HepG2 (cell line): ENCODE results near the gene CPEB2. TPM values are rescaled to one million over a fixed set of nuclear protein-coding genes. Genes with fewer than 3 reads are reported as not detected.

ENCODE experiments used
- ARID3A ChIP-seq: IDR thresholded peaks from 2 replicates; pipeline ENCODE4 v1.6.1; 2012; ENCODE audit warnings: low read depth, low read length, improper control_type of control experiment
- FOXC1 ChIP-seq: sonication (generic); formaldehyde crosslinking; IDR thresholded peaks from 2 replicates; pipeline ENCODE4 v1.8.0; 2022; ENCODE audit warnings: mild to moderate bottlenecking, missing genetic modification reagents, borderline replicate concordance
- HMG20A ChIP-seq: IDR thresholded peaks from 2 replicates; pipeline ENCODE4 v1.6.1; 2016; ENCODE audit warnings: borderline replicate concordance
- ISL2 ChIP-seq: sonication (generic); formaldehyde crosslinking; IDR thresholded peaks from 2 replicates; pipeline ENCODE4 v1.5.0; 2020; ENCODE audit warnings: missing genetic modification reagents
- KDM2A ChIP-seq: sonication (generic); formaldehyde crosslinking; IDR thresholded peaks from 2 replicates; pipeline ENCODE4 v1.4.0; 2020; ENCODE audit warnings: low read depth, missing genetic modification reagents, borderline replicate concordance
- KLF15 ChIP-seq: sonication (generic); formaldehyde crosslinking; IDR thresholded peaks from 2 replicates; pipeline ENCODE4 v1.8.1; 2023; ENCODE audit warnings: borderline replicate concordance, mild to moderate bottlenecking, inconsistent platforms, missing genetic modification reagents, mixed read lengths
- MAZ ChIP-seq, 2 experiments: sonication (generic) in 1 of 2; formaldehyde crosslinking in 1 of 2; IDR thresholded peaks; 2 replicates each; pipeline versions ENCODE4 v1.5.0 to v1.6.1; 2012 to 2020; ENCODE audit warnings: low read depth in 2 of 2, mild to moderate bottlenecking in 2 of 2, borderline replicate concordance in 1 of 2, improper control_type of control experiment in 1 of 2, low read length in 1 of 2, missing genetic modification reagents in 1 of 2, moderate library complexity in 1 of 2
- MXD1 ChIP-seq: sonication (generic); formaldehyde crosslinking; IDR thresholded peaks from 2 replicates; pipeline ENCODE4 v1.4.0; 2020; ENCODE audit warnings: mild to moderate bottlenecking, missing genetic modification reagents
- NFYB ChIP-seq: sonication (generic); formaldehyde crosslinking; IDR thresholded peaks from 2 replicates; pipeline ENCODE4 v1.4.0; 2020; ENCODE audit warnings: missing genetic modification reagents
- NR3C1 ChIP-seq: sonication (generic); formaldehyde crosslinking; IDR thresholded peaks from 2 replicates; pipeline ENCODE4 v1.4.0; 2020; ENCODE audit warnings: missing genetic modification reagents
- POLR2AphosphoS5 ChIP-seq: IDR thresholded peaks from 2 replicates; pipeline ENCODE4 v1.6.1; 2012; ENCODE audit warnings: low read depth, low read length
- SAP130 ChIP-seq: IDR thresholded peaks from 2 replicates; pipeline ENCODE4 v1.6.1; 2016; ENCODE audit warnings: low read depth
- SKI ChIP-seq: fragments of 450-650 bp; IDR thresholded peaks from one replicate; pipeline ENCODE4 v1.6.1; 2018; ENCODE audit warnings: mild to moderate bottlenecking; ENCODE audit not compliant: partially characterized antibody
- SPEN ChIP-seq: sonication (generic); formaldehyde crosslinking; IDR thresholded peaks from 2 replicates; pipeline ENCODE4 v1.5.1; 2020; ENCODE audit warnings: low read depth, mild to moderate bottlenecking, missing genetic modification reagents
- SRSF9 ChIP-seq: fragments of 200-400 bp; formaldehyde crosslinking; IDR thresholded peaks from 2 replicates; pipeline ENCODE4 v1.6.1; 2018; ENCODE audit warnings: borderline replicate concordance, mild to moderate bottlenecking, low read depth, low read length; ENCODE audit not compliant: insufficient read depth, poor library complexity, severe bottlenecking
- STAT6 ChIP-seq: sonication (generic); formaldehyde crosslinking; IDR thresholded peaks from 2 replicates; pipeline ENCODE4 v1.4.0; 2020; ENCODE audit warnings: missing genetic modification reagents, mild to moderate bottlenecking, borderline replicate concordance
- ZKSCAN8 ChIP-seq: IDR thresholded peaks from 2 replicates; pipeline ENCODE4 v1.6.1; 2016; ENCODE audit warnings: borderline replicate concordance, missing genetic modification reagents, missing compliant biosample characterization
- ZMYM2 ChIP-seq: sonication (generic); formaldehyde crosslinking; IDR thresholded peaks from 2 replicates; pipeline ENCODE4 v1.8.0; 2022; ENCODE audit warnings: mild to moderate bottlenecking, missing genetic modification reagents
- ZNF136 ChIP-seq: sonication (generic); formaldehyde crosslinking; IDR thresholded peaks from 2 replicates; pipeline ENCODE4 v1.8.1; 2022; ENCODE audit warnings: low read depth, mild to moderate bottlenecking, moderate library complexity, missing genetic modification reagents
- ZNF292 ChIP-seq: sonication (generic); formaldehyde crosslinking; IDR thresholded peaks from 2 replicates; pipeline ENCODE4 v1.8.1; 2022; ENCODE audit warnings: mild to moderate bottlenecking, low read depth, missing genetic modification reagents, borderline replicate concordance
- ZNF879 ChIP-seq: sonication (generic); formaldehyde crosslinking; IDR thresholded peaks from 2 replicates; pipeline ENCODE4 v1.8.1; 2023; ENCODE audit warnings: missing genetic modification reagents
- polyA plus RNA-seq, 8 experiments: library from polyadenylated mRNA; depleted of rRNA in 3 of 8; stranded (reverse) in 7 of 8; unstranded in 1 of 8; fragments of >200 nt; fragmentation: Illumina TruSeq in 4 of 8; extraction: Trizol in 4 of 8; gene quantifications; 2 replicates each; pipeline versions ENCODE4 v1.2.1 to v1.2.3, GENCODE V29; 2011 to 2016; ENCODE audit warnings: low read depth in 4 of 8, missing spikeins in 1 of 8, mixed read lengths in 1 of 8; ENCODE audit not compliant: insufficient read depth in 1 of 8
- total RNA-seq, 5 experiments: library from RNA; depleted of rRNA; stranded (reverse); fragments of >200 nt; fragmentation: Illumina TruSeq; extraction: Trizol; gene quantifications; 2 replicates each; pipeline ENCODE4 v1.2.3, GENCODE V29; 2016; ENCODE audit warnings: low read depth in 1 of 5
- TF ChIP-seq, protein P1 (sequence below): sonication (generic); formaldehyde crosslinking; IDR thresholded peaks from 2 replicates; pipeline ENCODE4 v1.9.0; 2022; ENCODE audit warnings: low read depth, missing genetic modification reagents

Gene CPEB2
- total and polyA plus RNA-seq, 2 of the 13 experiments (the other 11 are each of a cell fraction or from before 2014, with no cell fraction given) = 2.0 to 2.5 TPM

- 0 out of 2 replicates have a peak, but pooled peaks have one; percentile 9 for TF ChIP-seq FOXC1 (CRISPR knock-in tag)
- TF ChIP-seq NFYB = peak; percentile 11; the same call in 1 of the 2 replicates
- TF ChIP-seq, protein P1, sequence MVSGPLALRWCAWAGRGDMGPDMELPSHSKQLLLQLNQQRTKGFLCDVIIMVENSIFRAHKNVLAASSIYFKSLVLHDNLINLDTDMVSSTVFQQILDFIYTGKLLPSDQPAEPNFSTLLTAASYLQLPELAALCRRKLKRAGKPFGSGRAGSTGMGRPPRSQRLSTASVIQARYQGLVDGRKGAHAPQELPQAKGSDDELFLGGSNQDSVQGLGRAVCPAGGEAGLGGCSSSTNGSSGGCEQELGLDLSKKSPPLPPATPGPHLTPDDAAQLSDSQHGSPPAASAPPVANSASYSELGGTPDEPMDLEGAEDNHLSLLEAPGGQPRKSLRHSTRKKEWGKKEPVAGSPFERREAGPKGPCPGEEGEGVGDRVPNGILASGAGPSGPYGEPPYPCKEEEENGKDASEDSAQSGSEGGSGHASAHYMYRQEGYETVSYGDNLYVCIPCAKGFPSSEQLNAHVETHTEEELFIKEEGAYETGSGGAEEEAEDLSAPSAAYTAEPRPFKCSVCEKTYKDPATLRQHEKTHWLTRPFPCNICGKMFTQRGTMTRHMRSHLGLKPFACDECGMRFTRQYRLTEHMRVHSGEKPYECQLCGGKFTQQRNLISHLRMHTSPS (CRISPR knock-in tag) = 0 out of 2 replicates have a peak, but pooled peaks have one; percentile 21
- peak; percentile 53; the same call in 1 of the 2 replicates for TF ChIP-seq ISL2 (CRISPR knock-in tag)
- no peak for TF ChIP-seq NR3C1
- no peak for TF ChIP-seq ZNF292
- peak; percentile 74; the same call in 1 of the 2 replicates for TF ChIP-seq MAZ (IDR thresholded peaks at IDR 0.05; ENCODE audit: borderline replicate concordance, low read depth, low read length)
- TF ChIP-seq MAZ (CRISPR knock-in tag; IDR thresholded peaks at IDR 0.05; ENCODE audit: low read depth) = peak; percentile 89; the same call in 1 of the 2 replicates
- TF ChIP-seq HMG20A (CRISPR knock-in tag) = no peak
- TF ChIP-seq KLF15 (CRISPR knock-in tag) = no peak
- TF ChIP-seq ZKSCAN8 = 0 out of 2 replicates have a peak, but pooled peaks have one; percentile 19
- peak; percentile 22; the same call in 1 of the 2 replicates for TF ChIP-seq MXD1 (CRISPR knock-in tag)
- peak; percentile 76 for TF ChIP-seq SAP130
- no peak for TF ChIP-seq ZMYM2 (CRISPR knock-in tag)
- TF ChIP-seq ARID3A = no peak; the same call in 1 of the 2 replicates
- peak; percentile 82 for TF ChIP-seq POLR2AphosphoS5
- peak; percentile 17; the same call in 1 of the 2 replicates for TF ChIP-seq KDM2A (CRISPR knock-in tag)
- peak; percentile 59 for TF ChIP-seq SKI
- 0 out of 2 replicates have a peak, but pooled peaks have one; percentile 30 for TF ChIP-seq ZNF136
- peak; percentile 56 for TF ChIP-seq SPEN (CRISPR knock-in tag)
- no peak for TF ChIP-seq STAT6
- no peak for TF ChIP-seq SRSF9
- no peak for TF ChIP-seq ZNF879 (CRISPR knock-in tag)
These were observed at the start of gene CPEB2 (continued) for GRCh38 chr4:15001869-15002658.
